Embryonic facial prominence (tissue), 1 donor: ENCODE measurements around the gene SPATS2L.

Experiments used
- DNase-seq: peaks from one replicate; pipeline ENCODE4 v3.0.0-alpha.2; 2016; ENCODE audit errors: extremely low spot score

Gene SPATS2L

GRCh38 chr2:200443916-200444315, 137.4 kb downstream of the SPATS2L start:
- no peak for DNase-seq

- DNase-seq: no peak
Measured at GRCh38 chr2:200444530-200444929, 138.0 kb downstream of the SPATS2L start.

- no peak for DNase-seq
Measured at GRCh38 chr2:200445284-200445683, 138.8 kb downstream of the SPATS2L start.

- DNase-seq: no peak
Measured at GRCh38 chr2:200446612-200447011, 140.1 kb downstream of the SPATS2L start.

GRCh38 chr2:200447139-200447855, 140.8 kb downstream of the SPATS2L start:
- no peak for DNase-seq

GRCh38 chr2:200448455-200448854, 142.0 kb downstream of the SPATS2L start:
- DNase-seq: no peak

- DNase-seq: no peak
Measured at GRCh38 chr2:200449149-200449548, 142.7 kb downstream of the SPATS2L start.

- no peak for DNase-seq
Measured at GRCh38 chr2:200450288-200450687, 143.8 kb downstream of the SPATS2L start.

- no peak for DNase-seq
Measured at GRCh38 chr2:200451511-200451910, 145.0 kb downstream of the SPATS2L start.

- DNase-seq: no peak
Measured at GRCh38 chr2:200452377-200452776, 145.9 kb downstream of the SPATS2L start.

- no peak for DNase-seq
Measured at GRCh38 chr2:200453142-200453852, 146.8 kb downstream of the SPATS2L start.

- DNase-seq: no peak
Measured at GRCh38 chr2:200453853-200454534, 147.5 kb downstream of the SPATS2L start.

GRCh38 chr2:200454927-200455801, 148.7 kb downstream of the SPATS2L start:
- DNase-seq: no peak

GRCh38 chr2:200455958-200456421, 149.5 kb downstream of the SPATS2L start:
- DNase-seq: no peak

- DNase-seq: no peak
Measured at GRCh38 chr2:200456567-200456966, 150.1 kb downstream of the SPATS2L start.

- no peak for DNase-seq
Measured at GRCh38 chr2:200459101-200459500, 152.6 kb downstream of the SPATS2L start.

GRCh38 chr2:200461846-200462710, 155.6 kb downstream of the SPATS2L start:
- no peak for DNase-seq

GRCh38 chr2:200463452-200463851, 157.0 kb downstream of the SPATS2L start:
- DNase-seq: no peak

- DNase-seq: no peak
Measured at GRCh38 chr2:200466425-200467418, 160.2 kb downstream of the SPATS2L start.
